CD4-positive, CD25-positive, alpha-beta regulatory T cell (primary cell): ENCODE data around the gene FRRS1L. TPM values are rescaled to one million over a fixed set of nuclear protein-coding genes. Genes with fewer than 3 reads are reported as not detected.

Experiments
- ATAC-seq, 2 donors: fragments of 150-1000 bp; cut with Tn5 transposase; one replicate each; pipeline ENCODE4 v1.10.0; 2021; ENCODE audit warnings: low read depth in 2 of 2, moderate number of reproducible peaks in 2 of 2, moderate library complexity in 1 of 2
- DNase-seq, 3 donors: peaks; one replicate each; pipeline versions ENCODE4 v3.0.0 to v3.0.0-alpha.2; 2012 to 2022; ENCODE audit warnings: mixed read lengths in 1 of 3
- H3K27ac ChIP-seq: one replicate; pipeline ENCODE4 v1.7.0; 2013; ENCODE audit warnings: mild to moderate bottlenecking, low read length; ENCODE audit not compliant: insufficient read depth, poor library complexity, severe bottlenecking
- H3K27me3 ChIP-seq: one replicate; pipeline ENCODE4 v1.7.0; 2013; ENCODE audit warnings: low read length; ENCODE audit not compliant: control insufficient read depth, insufficient read depth
- H3K36me3 ChIP-seq: one replicate; pipeline ENCODE4 v1.7.0; 2013; ENCODE audit warnings: mild to moderate bottlenecking, low read length, moderate library complexity; ENCODE audit not compliant: control insufficient read depth, insufficient read depth
- H3K4me1 ChIP-seq: 2 replicates; pipeline ENCODE4 v1.7.0; 2013; ENCODE audit warnings: mild to moderate bottlenecking, low read length; ENCODE audit not compliant: insufficient read depth, control insufficient read depth, poor library complexity, severe bottlenecking
- H3K4me3 ChIP-seq: one replicate; pipeline ENCODE4 v1.7.0; 2013; ENCODE audit warnings: low read depth, mild to moderate bottlenecking, low read length, moderate library complexity
- H3K9me3 ChIP-seq, 2 experiments: 1 replicate in 1 of 2; 2 replicates in 1 of 2; pipeline ENCODE4 v1.7.0; 2013; ENCODE audit warnings: low read length in 2 of 2, mild to moderate bottlenecking in 1 of 2, moderate library complexity in 1 of 2; ENCODE audit not compliant: control insufficient read depth in 2 of 2
- H3K27ac Mint-ChIP-seq, 3 donors: one replicate each; pipeline ENCODE4 v1.8.0; 2020 to 2022; ENCODE audit warnings: mild to moderate bottlenecking in 3 of 3, mixed read lengths in 3 of 3, moderate library complexity in 2 of 3
- H3K27me3 Mint-ChIP-seq: one replicate; pipeline ENCODE4 v1.8.0; 2022; ENCODE audit warnings: mild to moderate bottlenecking, mixed read lengths
- H3K36me3 Mint-ChIP-seq: one replicate; pipeline ENCODE4 v1.8.0; 2020; ENCODE audit warnings: mixed read lengths
- H3K4me1 Mint-ChIP-seq, 4 donors: one replicate each; pipeline ENCODE4 v1.8.0; 2020 to 2022; ENCODE audit warnings: mixed read lengths in 4 of 4, mild to moderate bottlenecking in 1 of 4
- H3K4me3 Mint-ChIP-seq, 4 donors: one replicate each; pipeline ENCODE4 v1.8.0; 2020 to 2022; ENCODE audit warnings: mild to moderate bottlenecking in 4 of 4, mixed read lengths in 4 of 4, moderate library complexity in 3 of 4
- H3K9me3 Mint-ChIP-seq, 7 donors: one replicate each; pipeline ENCODE4 v1.8.0; 2020 to 2022; ENCODE audit warnings: mixed read lengths in 7 of 7, mild to moderate bottlenecking in 3 of 7, moderate library complexity in 2 of 7
- polyA plus RNA-seq, 4 donors: library from polyadenylated mRNA; unstranded; fragments of 300-500 nt; fragmentation: Illumina TruSeq; gene quantifications; one replicate each; pipeline ENCODE4 v1.2.3, GENCODE V29; 2021
- total RNA-seq: library from RNA; stranded (reverse); gene quantifications from one replicate; pipeline ENCODE4 v1.2.3, GENCODE V29; 2022

Gene FRRS1L
- total and polyA plus RNA-seq, 5 donors from 2014 or later, result not detected

DNA sequence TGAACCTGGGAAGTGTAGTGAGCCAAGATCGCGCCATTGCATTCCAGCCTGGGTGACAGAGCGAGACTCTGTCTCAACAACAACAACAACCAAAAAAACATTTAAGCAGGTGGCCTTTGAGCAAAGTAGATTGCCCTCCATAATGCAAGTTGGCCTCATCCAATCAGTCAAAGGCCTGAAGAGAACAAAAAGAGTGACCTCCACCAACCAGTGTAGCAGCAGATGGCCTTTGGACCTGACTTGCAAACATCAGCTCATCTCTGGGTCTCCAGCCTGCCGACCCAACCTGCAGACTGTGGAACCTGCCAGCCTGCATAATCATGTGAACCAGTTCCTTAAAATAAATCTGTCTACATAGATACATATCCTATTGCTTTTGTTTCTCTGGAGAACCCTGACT, 7.5 kb downstream of the FRRS1L start:
- Histone ChIP-seq H3K4me3 (no peak overlapping the region), H3K4me1 (no peaks in the 10 kb centered on the region), H3K9me3 (no peaks in the 10 kb centered on the region), H3K27ac (no peak overlapping the region), H3K36me3 (no peaks in the 10 kb centered on the region), H3K27me3 (peaks cover 8% of the 10 kb centered on the region)
- Mint-ChIP-seq H3K27ac (no peak overlapping the region), H3K4me3 (no peak overlapping the region), H3K36me3 (no peaks in the 10 kb centered on the region), H3K4me1 (no peaks in the 10 kb centered on the region), H3K9me3 (peaks cover 0 to 11% (median under 1%) of the 10 kb centered on the region in 7 donors), H3K27me3 (peaks cover 35% of the 10 kb centered on the region)
- DNase-seq, result no peak
- no peak for ATAC-seq

DNA sequence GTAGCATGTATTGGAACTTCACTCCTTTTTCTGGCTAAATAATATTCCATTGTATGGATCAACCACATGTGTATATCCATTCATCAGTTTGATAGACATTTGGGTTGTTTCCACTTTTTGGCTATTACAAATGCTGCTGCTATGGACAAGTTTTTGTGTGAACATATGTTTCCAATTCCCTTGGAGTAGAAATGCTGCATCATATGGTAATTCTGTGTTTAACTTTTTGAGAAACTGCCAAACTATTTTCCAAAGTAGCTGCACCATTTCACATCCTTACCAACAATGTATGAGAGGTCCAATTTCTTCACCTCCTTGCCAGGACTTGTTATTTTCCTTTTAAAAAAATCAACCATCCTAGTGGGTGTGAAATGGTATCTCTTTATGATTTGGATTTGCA, 8.4 kb downstream of the FRRS1L start:
- Histone ChIP-seq H3K9me3 (peaks cover 3 to 6% of the 10 kb centered on the region in 2 experiments), H3K4me3 (no peak overlapping the region), H3K4me1 (no peaks in the 10 kb centered on the region), H3K36me3 (no peaks in the 10 kb centered on the region), H3K27ac (no peak overlapping the region), H3K27me3 (peaks cover 5% of the 10 kb centered on the region)
- Mint-ChIP-seq H3K36me3 (no peaks in the 10 kb centered on the region), H3K27ac (no peak overlapping the region), H3K4me1 (no peaks in the 10 kb centered on the region), H3K27me3 (peaks cover 39% of the 10 kb centered on the region), H3K4me3 (no peak overlapping the region), H3K9me3 (peaks cover 2 to 10% (median 5%) of the 10 kb centered on the region in 7 donors)
- ATAC-seq (no peak), DNase-seq (no peak)

GRCh38 chr9:109156708-109157107, 10.3 kb downstream of the FRRS1L start:
- Histone ChIP-seq H3K4me1 (no peaks in the 10 kb centered on the region), H3K9me3 (peaks cover 11 to 14% of the 10 kb centered on the region in 2 experiments), H3K36me3 (no peaks in the 10 kb centered on the region), H3K4me3 (no peak overlapping the region), H3K27ac (no peak overlapping the region), H3K27me3 (peaks cover under 1% of the 10 kb centered on the region)
- H3K27me3 Mint-ChIP-seq, result peaks cover 31% of the 10 kb centered on the region
- ATAC-seq (no peak), DNase-seq (no peak)
- H3K4me3 Mint-ChIP-seq, result no peak overlapping the region
- H3K27ac Mint-ChIP-seq, result no peak overlapping the region
- H3K9me3 Mint-ChIP-seq, result peaks cover 4 to 14% (median 8%) of the 10 kb centered on the region in 7 donors
- H3K4me1 Mint-ChIP-seq, result no peaks in the 10 kb centered on the region
- peaks cover 2% of the 10 kb centered on the region for H3K36me3 Mint-ChIP-seq

GRCh38 chr9:109150925-109151545, 16.0 kb downstream of the FRRS1L start:
- DNase-seq (no peak), ATAC-seq (no peak)
- H3K4me3 ChIP-seq, result no peak overlapping the region
- H3K27me3 Mint-ChIP-seq, result peaks cover 27% of the 10 kb centered on the region
- peaks cover 2 to 14% (median 5%) of the 10 kb centered on the region in 7 donors for H3K9me3 Mint-ChIP-seq
- no peak overlapping the region for H3K27ac Mint-ChIP-seq
- H3K4me1 Mint-ChIP-seq, result no peaks in the 10 kb centered on the region
- H3K4me1 ChIP-seq, result no peaks in the 10 kb centered on the region
- no peak overlapping the region for H3K27ac ChIP-seq
- peaks cover 3% of the 10 kb centered on the region for H3K36me3 Mint-ChIP-seq
- peaks cover 11 to 14% of the 10 kb centered on the region in 2 experiments for H3K9me3 ChIP-seq
- H3K27me3 ChIP-seq, result no peaks in the 10 kb centered on the region
- no peaks in the 10 kb centered on the region for H3K36me3 ChIP-seq
- H3K4me3 Mint-ChIP-seq, result no peak overlapping the region

GRCh38 chr9:109149722-109150121, 17.3 kb downstream of the FRRS1L start:
- Mint-ChIP-seq H3K4me3 (no peak overlapping the region), H3K36me3 (peaks cover 3% of the 10 kb centered on the region), H3K9me3 (peaks cover 2 to 14% (median 5%) of the 10 kb centered on the region in 7 donors), H3K27me3 (peaks cover 30% of the 10 kb centered on the region), H3K4me1 (no peaks in the 10 kb centered on the region), H3K27ac (no peak overlapping the region)
- Histone ChIP-seq H3K9me3 (peaks cover 11 to 14% of the 10 kb centered on the region in 2 experiments), H3K4me1 (no peaks in the 10 kb centered on the region), H3K27me3 (no peaks in the 10 kb centered on the region), H3K4me3 (no peak overlapping the region), H3K36me3 (no peaks in the 10 kb centered on the region), H3K27ac (no peak overlapping the region)
- DNase-seq, result no peak
- ATAC-seq, result no peak

GRCh38 chr9:109149089-109149488, 18.0 kb downstream of the FRRS1L start:
- Histone ChIP-seq H3K27ac (no peak overlapping the region), H3K4me1 (peaks cover under 1% of the 10 kb centered on the region), H3K27me3 (no peaks in the 10 kb centered on the region), H3K36me3 (no peaks in the 10 kb centered on the region), H3K4me3 (no peak overlapping the region), H3K9me3 (peaks cover 10 to 13% of the 10 kb centered on the region in 2 experiments)
- Mint-ChIP-seq H3K4me1 (peaks cover 0 to 3% (median under 1%) of the 10 kb centered on the region in 4 donors), H3K36me3 (peaks cover 3% of the 10 kb centered on the region), H3K9me3 (peaks cover 2 to 12% (median 5%) of the 10 kb centered on the region in 7 donors), H3K27me3 (peaks cover 24% of the 10 kb centered on the region), H3K27ac (no peak overlapping the region), H3K4me3 (no peak overlapping the region)
- DNase-seq (no peak), ATAC-seq (no peak)

- H3K36me3 Mint-ChIP-seq, result no peaks in the 10 kb centered on the region
- DNase-seq (no peak), ATAC-seq (no peak)
- peaks cover 4% of the 10 kb centered on the region for H3K4me1 ChIP-seq
- no peak overlapping the region for H3K4me3 ChIP-seq
- H3K27me3 Mint-ChIP-seq, result peaks cover 32% of the 10 kb centered on the region
- H3K27ac Mint-ChIP-seq, result no peak overlapping the region
- H3K4me3 Mint-ChIP-seq, result no peak overlapping the region
- H3K9me3 Mint-ChIP-seq, result peaks cover 0 to 2% (median 0%) of the 10 kb centered on the region in 7 donors
- no peaks in the 10 kb centered on the region for H3K9me3 ChIP-seq
- no peaks in the 10 kb centered on the region for H3K27me3 ChIP-seq
- peaks cover 0 to 7% (median 5%) of the 10 kb centered on the region in 4 donors for H3K4me1 Mint-ChIP-seq
- H3K27ac ChIP-seq, result no peak overlapping the region
- no peaks in the 10 kb centered on the region for H3K36me3 ChIP-seq
Observed at GRCh38 chr9:109145051-109145450, 22.0 kb downstream of the FRRS1L start.
